Activated T-helper 2 cell treated with anti-CD3 and anti-CD28 coated beads, Interferon-gamma antibody, Interleukin-2, Interleukin-4, amounts not matched to agents 10 μg/mL and 5 μg/mL and 100 μg/mL, durations not matched to agents 14 hours and 24 hours and 36 hours (primary cell): Measurements from ENCODE around the gene PAGE5. TPM values are rescaled to one million over a fixed set of nuclear protein-coding genes. Genes with fewer than 3 reads are reported as not detected.

ENCODE experiments used
- total RNA-seq: library from RNA; stranded (reverse); gene quantifications from 2 replicates; pipeline ENCODE4 v1.2.3, GENCODE V29; 2022

Gene PAGE5
- total RNA-seq, 1 donor from 2014 or later = not detected

Other genes with a start within 250 kb of the PAGE5 start
- 0.25 and 0.50 TPM in 2 replicates for gene PFKFB1, start 226.2 kb upstream of the PAGE5 start, total RNA-seq
- 33.8 and 35.9 TPM in 2 replicates for gene APEX2, start 220.0 kb upstream of the PAGE5 start, total RNA-seq
- not detected in 2 replicates for gene ALAS2, start 189.4 kb upstream of the PAGE5 start, total RNA-seq
- 0.41 and 1.1 TPM in 2 replicates for gene PAGE2B, start 145.3 kb upstream of the PAGE5 start, total RNA-seq
- not detected in 2 replicates for gene PAGE2, start 131.3 kb upstream of the PAGE5 start, total RNA-seq
- gene PAGE3, start 44.6 kb downstream of the PAGE5 start, total RNA-seq = not detected in 2 replicates
- 21.6 and 23.2 TPM in 2 replicates for gene MAGEH1, start 231.8 kb downstream of the PAGE5 start, total RNA-seq